HCT116 (cell line): Measurements from ENCODE around the gene ZNF746. TPM values are rescaled to one million over a fixed set of nuclear protein-coding genes. Genes with fewer than 3 reads are reported as not detected.

ENCODE experiments used
- ATAC-seq: fragments of 200-7000 bp; cut with Tn5 transposase; 2 replicates; pipeline ENCODE4 v1.9.1; 2020; ENCODE audit warnings: mild to moderate bottlenecking, moderate library complexity
- BruUV-seq: library from RNA; stranded (reverse); fragments of 400-500 nt; replicated peaks from 2 replicates; lab custom pipeline; 2021; lab: Mats Ljungman, UMichigan
- CTCF ChIA-PET: fragments of 300-600 bp; sonication (Branson Sonifier 250); formaldehyde crosslinking; loops from one replicate; lab custom pipeline; 2021; ENCODE audit warnings: antibody characterized with exemption; lab: Charles Lee
- POLR2A ChIA-PET: fragments of 300-600, 350-600 bp; sonication (Branson Sonifier 250); formaldehyde crosslinking; loops from one replicate; lab custom pipeline; 2021; ENCODE audit warnings: antibody characterized with exemption; lab: Charles Lee
- RAD21 ChIA-PET, 2 experiments: fragments of 300-600 bp; sonication (Branson Sonifier 250); formaldehyde crosslinking; loops; one replicate each; lab custom pipeline; 2023; ENCODE audit warnings: low total read pairs in 2 of 2; ENCODE audit not compliant: uncharacterized antibody in 2 of 2, unreplicated experiment in 2 of 2, low non-redundant PET in 1 of 2; lab: Charles Lee
- DNase-seq: peaks from one replicate; pipeline ENCODE4 v3.0.0-alpha.2; 2010; ENCODE audit warnings: low read depth, low spot score
- H2AFZ ChIP-seq: fragments of 200-600 bp; shearing (Covaris generic), sonication (generic); 2 replicates; pipeline ENCODE4 v1.6.1; 2017; ENCODE audit warnings: low read depth, mixed run types, mixed read lengths, antibody characterized with exemption, low read length; ENCODE audit not compliant: poor library complexity, severe bottlenecking
- H3K27ac ChIP-seq: 2 replicates; pipeline ENCODE4 v1.5.1; 2012; ENCODE audit warnings: low read depth, low read length
- H3K27me3 ChIP-seq: fragments of 200-600 bp; sonication (generic); 2 replicates; pipeline ENCODE4 v1.6.1; 2016; ENCODE audit warnings: mixed run types, low read length, mixed read lengths; ENCODE audit not compliant: insufficient read depth
- H3K36me3 ChIP-seq, 2 experiments: fragments of 200-500 bp in 1 of 2; fragments of 200-600 bp in 1 of 2; sonication (Bioruptor generic) in 1 of 2; sonication (generic) in 1 of 2; 2 replicates each; pipeline versions ENCODE4 v1.5.1 to v1.6.1; 2014 to 2016; ENCODE audit warnings: low read length in 2 of 2, inconsistent platforms in 1 of 2, mixed read lengths in 1 of 2, mixed run types in 1 of 2; ENCODE audit not compliant: insufficient read depth in 2 of 2, control insufficient read depth in 1 of 2
- H3K4me1 ChIP-seq, 2 experiments: fragments of 200-600 bp in 1 of 2; sonication (generic) in 1 of 2; 2 replicates each; pipeline versions ENCODE4 v1.5.1 to v1.6.1; 2012 to 2017; ENCODE audit warnings: low read length in 2 of 2, inconsistent platforms in 1 of 2, mild to moderate bottlenecking in 1 of 2, mixed read lengths in 1 of 2, mixed run types in 1 of 2, moderate library complexity in 1 of 2; ENCODE audit not compliant: insufficient read depth in 2 of 2, control insufficient read depth in 1 of 2
- H3K4me2 ChIP-seq: fragments of 200-600 bp; sonication (generic); 2 replicates; pipeline ENCODE4 v1.6.1; 2017; ENCODE audit warnings: mixed run types, low read length, mixed read lengths
- H3K4me3 ChIP-seq, 2 experiments: fragments of 200-600 bp in 1 of 2; sonication (generic) in 1 of 2; replicated peaks in 1 of 2; 2 replicates each; pipeline ENCODE4 v1.5.1; 2011 to 2016; ENCODE audit warnings: low read length in 2 of 2, control low read depth in 1 of 2, low read depth in 1 of 2, mild to moderate bottlenecking in 1 of 2, mixed read lengths in 1 of 2, mixed run types in 1 of 2
- H3K79me2 ChIP-seq: fragments of 200-600 bp; sonication (generic); 2 replicates; pipeline ENCODE4 v1.6.1; 2017; ENCODE audit warnings: mild to moderate bottlenecking, mixed run types, low read length, moderate library complexity, mixed read lengths; ENCODE audit not compliant: insufficient read depth
- H3K9ac ChIP-seq: fragments of 200-600 bp; sonication (generic); 2 replicates; pipeline ENCODE4 v1.6.1; 2016; ENCODE audit warnings: low read length, mixed read lengths
- H3K9me2 ChIP-seq: fragments of 200-600 bp; sonication (generic), shearing (Covaris generic); 2 replicates; pipeline ENCODE4 v1.6.1; 2017; ENCODE audit warnings: mixed run types, mild to moderate bottlenecking, moderate library complexity; ENCODE audit not compliant: insufficient read depth
- H3K9me3 ChIP-seq, 2 experiments: fragments of 200-500 bp in 1 of 2; fragments of 200-600 bp in 1 of 2; sonication (Bioruptor generic) in 1 of 2; sonication (generic) in 1 of 2; 2 replicates each; pipeline ENCODE4 v1.6.1; 2014 to 2017; ENCODE audit warnings: low read length in 2 of 2, mixed read lengths in 2 of 2, inconsistent platforms in 1 of 2, low read depth in 1 of 2, mild to moderate bottlenecking in 1 of 2, mixed run types in 1 of 2, moderate library complexity in 1 of 2; ENCODE audit not compliant: control insufficient read depth in 1 of 2, insufficient read depth in 1 of 2
- H4K20me1 ChIP-seq: fragments of 200-600 bp; sonication (generic), shearing (Covaris generic); 2 replicates; pipeline ENCODE4 v1.6.1; 2017; ENCODE audit warnings: mixed run types, mild to moderate bottlenecking, moderate library complexity; ENCODE audit not compliant: insufficient read depth
- CBX3 ChIP-seq: IDR thresholded peaks from 2 replicates; pipeline ENCODE4 v1.6.1; 2012; ENCODE audit warnings: low read depth
- CEBPB ChIP-seq: IDR thresholded peaks from 2 replicates; pipeline ENCODE4 v1.6.1; 2012; ENCODE audit warnings: low read depth
- EGR1 ChIP-seq: IDR thresholded peaks from 2 replicates; pipeline ENCODE4 v1.6.1; 2012; ENCODE audit warnings: low read depth
- FOSL1 ChIP-seq: IDR thresholded peaks from 2 replicates; pipeline ENCODE4 v1.6.1; 2012; ENCODE audit warnings: low read depth
- MAX ChIP-seq: IDR thresholded peaks from 2 replicates; pipeline ENCODE4 v1.6.1; 2012
- POLR2A ChIP-seq: IDR thresholded peaks from 2 replicates; pipeline ENCODE4 v1.7.0; 2011; ENCODE audit warnings: borderline replicate concordance; ENCODE audit not compliant: insufficient read depth, insufficient read length; ENCODE audit errors: extremely low read depth
- POLR2AphosphoS5 ChIP-seq: IDR thresholded peaks from 2 replicates; pipeline ENCODE4 v1.6.1; 2011; ENCODE audit warnings: mild to moderate bottlenecking, low read depth, low read length, moderate library complexity
- RAD21 ChIP-seq: IDR thresholded peaks from 2 replicates; pipeline ENCODE4 v1.6.1; 2012; ENCODE audit warnings: low read depth, mild to moderate bottlenecking
- SP1 ChIP-seq: IDR thresholded peaks from 2 replicates; pipeline ENCODE4 v1.6.1; 2012; ENCODE audit warnings: low read depth
- SRF ChIP-seq: IDR thresholded peaks from 2 replicates; pipeline ENCODE4 v1.6.1; 2012; ENCODE audit warnings: low read depth
- TCF7L2 ChIP-seq: IDR thresholded peaks from 2 replicates; pipeline ENCODE4 v1.7.0; 2011; ENCODE audit warnings: borderline replicate concordance, inconsistent platforms; ENCODE audit not compliant: insufficient read depth, insufficient read length; ENCODE audit errors: extremely low read depth
- ZFX ChIP-seq: fragments of 450-650 bp; IDR thresholded peaks from 2 replicates; pipeline ENCODE4 v1.6.1; 2017
- ZNF274 ChIP-seq: fragments of 200-500 bp; sonication (Bioruptor generic); IDR thresholded peaks from 2 replicates; pipeline ENCODE4 v1.6.1; 2014; ENCODE audit warnings: mild to moderate bottlenecking, low read depth, low read length, inconsistent platforms
- intact Hi-C: fragments of 100-400 bp; cut with micrococcal nuclease; formaldehyde crosslinking; loops from 2 replicates; pipeline ENCODE4 v1.10.0; 2022
- total RNA-seq: library from RNA; stranded (reverse); gene quantifications from one replicate; pipeline ENCODE4 v1.2.1, GENCODE V29; 2021; ENCODE audit not compliant: unreplicated experiment
- TF ChIP-seq, protein P1 (sequence below): IDR thresholded peaks from 2 replicates; pipeline ENCODE4 v1.6.1; 2011; ENCODE audit warnings: mild to moderate bottlenecking, low read length, moderate library complexity; ENCODE audit not compliant: insufficient replicate concordance; ENCODE audit errors: extremely low read depth

ZNF746 gene
- total RNA-seq, 1 experiment from 2014 or later: 18.7 TPM

GRCh38 chr7:149423449-149424110 is 74.0 kb downstream of the ZNF746 start:
- Histone ChIP-seq H3K27ac (no peak overlapping the region), H3K4me3 (no peak overlapping the region), H3K27me3 (no peaks in the 10 kb centered on the region), H4K20me1 (no peaks in the 10 kb centered on the region), H3K9ac (no peak overlapping the region), H3K4me1 (peaks cover 4 to 8% of the 10 kb centered on the region in 2 experiments; a peak in 2 of 4 replicates), H2AFZ (no peak overlapping the region), H3K79me2 (no peaks in the 10 kb centered on the region), H3K9me2 (no peaks in the 10 kb centered on the region), H3K9me3 (no peaks in the 10 kb centered on the region), H3K36me3 (no peaks in the 10 kb centered on the region), H3K4me2 (no peak overlapping the region)
- CTCF ChIA-PET: interaction anchor here (1.2 kb wide), 1 partner anchor 35 kb away, joined by 4 read pairs; no protein-coding TSS in a partner anchor
- no TSS peak for BruUV-seq
- no peak for TF ChIP-seq POLR2AphosphoS5
- no peak for TF ChIP-seq CBX3
- no peak for TF ChIP-seq MAX
- TF ChIP-seq ZNF274: no peak
- no peak for TF ChIP-seq CEBPB
- TF ChIP-seq SRF: no peak
- intact Hi-C loops: loop anchor here (2.0 kb wide), 1 partner anchor 73 kb away; the partner anchor contains the start of gene ZNF746
- RAD21 ChIA-PET: no interaction called here
- POLR2A ChIA-PET: no interaction called here
- ATAC-seq (no peak), DNase-seq (no peak)

- Histone ChIP-seq H3K4me2 (peak overlapping the region; percentile 86; the same call in 1 of the 2 replicates), H3K27ac (no peak overlapping the region), H3K79me2 (no peaks in the 10 kb centered on the region), H3K9me2 (no peaks in the 10 kb centered on the region), H2AFZ (peak overlapping the region; percentile 59), H3K9ac (no peak overlapping the region), H3K9me3 (no peaks in the 10 kb centered on the region), H3K27me3 (no peaks in the 10 kb centered on the region), H4K20me1 (no peaks in the 10 kb centered on the region), H3K36me3 (no peaks in the 10 kb centered on the region), H3K4me3 (no peak overlapping the region), H3K4me1 (peaks cover 4 to 8% of the 10 kb centered on the region in 2 experiments; a peak in 2 of 4 replicates)
- ChIA-PET POLR2A (no interaction called here), CTCF (interaction anchor here (0.6 to 1.2 kb wide), 2 partner anchors 36 to 112 kb away, joined by 3 to 4 read pairs; no protein-coding TSS in a partner anchor), RAD21 (no interaction called here)
- intact Hi-C loops: loop anchor here (1.0 to 2.0 kb wide), 2 partner anchors 74 to 113 kb away; partner anchors contain the start of gene ZNF746
- DNase-seq: no peak
- no TSS peak for BruUV-seq
- no peak for ATAC-seq
- TF ChIP-seq ZNF274 (no peak), ZFX (no peak), EGR1 (no peak), POLR2A (no peak), RAD21 (no peak), TCF7L2 (no peak), FOSL1 (no peak), SP1 (no peak)
- TF ChIP-seq, protein P1, sequence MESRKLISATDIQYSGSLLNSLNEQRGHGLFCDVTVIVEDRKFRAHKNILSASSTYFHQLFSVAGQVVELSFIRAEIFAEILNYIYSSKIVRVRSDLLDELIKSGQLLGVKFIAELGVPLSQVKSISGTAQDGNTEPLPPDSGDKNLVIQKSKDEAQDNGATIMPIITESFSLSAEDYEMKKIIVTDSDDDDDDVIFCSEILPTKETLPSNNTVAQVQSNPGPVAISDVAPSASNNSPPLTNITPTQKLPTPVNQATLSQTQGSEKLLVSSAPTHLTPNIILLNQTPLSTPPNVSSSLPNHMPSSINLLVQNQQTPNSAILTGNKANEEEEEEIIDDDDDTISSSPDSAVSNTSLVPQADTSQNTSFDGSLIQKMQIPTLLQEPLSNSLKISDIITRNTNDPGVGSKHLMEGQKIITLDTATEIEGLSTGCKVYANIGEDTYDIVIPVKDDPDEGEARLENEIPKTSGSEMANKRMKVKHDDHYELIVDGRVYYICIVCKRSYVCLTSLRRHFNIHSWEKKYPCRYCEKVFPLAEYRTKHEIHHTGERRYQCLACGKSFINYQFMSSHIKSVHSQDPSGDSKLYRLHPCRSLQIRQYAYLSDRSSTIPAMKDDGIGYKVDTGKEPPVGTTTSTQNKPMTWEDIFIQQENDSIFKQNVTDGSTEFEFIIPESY: no peak
Observed at GRCh38 chr7:149422914-149423301, 74.7 kb downstream of the ZNF746 start.
